ENCODE data around the gene GNA12.

GRCh38 chr7:2814946-2815874 is 28.9 kb downstream of the GNA12 start:
- no peak for TF ChIP-seq CTCF (IDR thresholded peaks at IDR 0.05)
- no peak for TF ChIP-seq POLR2AphosphoS5 (IDR thresholded peaks at IDR 0.05; ENCODE audit: insufficient read depth in 1 of 2, low read depth in 1 of 2)
- no peak for TF ChIP-seq POLR2A (IDR thresholded peaks at IDR 0.05)

All from vagina (tissue), 2 donors.